HG03439 (cell line): ENCODE data around the gene PRSS48.
"Not testable (repeated sequence)": the region's sequence is repeated elsewhere in the genome, so short reads cannot be mapped to it uniquely, and the experiment has no call there.

Source experiments
- ATAC-seq: cut with Tn5 transposase; IDR thresholded peaks from one replicate; pipeline ENCODE4 v1.9.1; 2021; ENCODE audit warnings: mild to moderate bottlenecking, moderate library complexity; ENCODE audit not compliant: unreplicated experiment

The PRSS48 gene

GRCh38 chr4:151260526-151260925 lies 16.4 kb upstream of the PRSS48 start:
- ATAC-seq: no peak

- ATAC-seq: no peak
Measured at GRCh38 chr4:151263455-151263854, 13.5 kb upstream of the PRSS48 start.

GRCh38 chr4:151266497-151266896 lies 10.5 kb upstream of the PRSS48 start:
- ATAC-seq: no peak

GRCh38 chr4:151267104-151267503 lies 9.9 kb upstream of the PRSS48 start:
- no peak for ATAC-seq

GRCh38 chr4:151267822-151268535 lies 9.0 kb upstream of the PRSS48 start:
- no peak for ATAC-seq

GRCh38 chr4:151268905-151269304 lies 8.1 kb upstream of the PRSS48 start:
- ATAC-seq: not testable (repeated sequence)

GRCh38 chr4:151284534-151285245 lies 7.7 kb downstream of the PRSS48 start:
- no peak for ATAC-seq

GRCh38 chr4:151287409-151287808 lies 10.4 kb downstream of the PRSS48 start:
- no peak for ATAC-seq

GRCh38 chr4:151291485-151291884 lies 14.5 kb downstream of the PRSS48 start:
- ATAC-seq: no peak

GRCh38 chr4:151292038-151292437 lies 15.1 kb downstream of the PRSS48 start:
- no peak for ATAC-seq

- ATAC-seq: no peak
Measured at GRCh38 chr4:151294833-151295496, 18.0 kb downstream of the PRSS48 start.

- no peak for ATAC-seq
Measured at GRCh38 chr4:151296227-151296626, 19.3 kb downstream of the PRSS48 start.

GRCh38 chr4:151297170-151297569 lies 20.2 kb downstream of the PRSS48 start:
- no peak for ATAC-seq

GRCh38 chr4:151302432-151302831 lies 25.5 kb downstream of the PRSS48 start:
- no peak for ATAC-seq

- ATAC-seq: no peak
Measured at GRCh38 chr4:151304226-151304625, 27.3 kb downstream of the PRSS48 start.

GRCh38 chr4:151304755-151305154 lies 27.8 kb downstream of the PRSS48 start:
- ATAC-seq: peak; percentile 90

- ATAC-seq: no peak
Measured at GRCh38 chr4:151310124-151310728, 33.3 kb downstream of the PRSS48 start.

GRCh38 chr4:151313306-151314009 lies 36.5 kb downstream of the PRSS48 start:
- ATAC-seq: no peak

- no peak for ATAC-seq
Measured at GRCh38 chr4:151314010-151314355, 37.0 kb downstream of the PRSS48 start.

GRCh38 chr4:151314479-151314878 lies 37.5 kb downstream of the PRSS48 start:
- no peak for ATAC-seq
